ENCODE measurements around the gene ZNF529. TPM values are rescaled to one million over a fixed set of nuclear protein-coding genes. Genes with fewer than 3 reads are reported as not detected.
"Not testable (repeated sequence)": the region's sequence is repeated elsewhere in the genome, so short reads cannot be mapped to it uniquely, and the experiment has no call there.

ZNF529 gene
- 3.7 TPM for polyA plus RNA-seq (2012; ENCODE audit: low read depth, missing spikeins)

GRCh38 chr19:36573020-36573894, at the start of gene ZNF529:
TSS of gene ZNF529 (minus strand) at chr19:36573292. CDS start at chr19:36572346, 946 bp downstream.
- FAIRE-seq (peak; percentile 94), DNase-seq (ENCODE audit: insufficient read length, low spot score) (peak; percentile 80)
- TF ChIP-seq TAF1 (IDR thresholded peaks at IDR 0.05; ENCODE audit: low read depth, low read length) = 0 out of 2 replicates have a peak, but pooled peaks have one; percentile 43
- peak; percentile 20 for TF ChIP-seq PAX5 (IDR thresholded peaks at IDR 0.05; ENCODE audit: insufficient read depth, low read length, severe bottlenecking)
- peak; percentile 74 for TF ChIP-seq POU2F2 (IDR thresholded peaks at IDR 0.05; ENCODE audit: low read depth, low read length)
- TF ChIP-seq POLR2AphosphoS5 (IDR thresholded peaks at IDR 0.05; ENCODE audit: low read depth, low read length) = peak; percentile 89
- peak; percentile 86 for TF ChIP-seq POLR2A (IDR thresholded peaks at IDR 0.05; ENCODE audit: low read depth, low read length)
- peak; percentile 20; the same call in 1 of the 2 replicates for TF ChIP-seq SPI1 (IDR thresholded peaks at IDR 0.05; ENCODE audit: low read depth, low read length)

DNA sequence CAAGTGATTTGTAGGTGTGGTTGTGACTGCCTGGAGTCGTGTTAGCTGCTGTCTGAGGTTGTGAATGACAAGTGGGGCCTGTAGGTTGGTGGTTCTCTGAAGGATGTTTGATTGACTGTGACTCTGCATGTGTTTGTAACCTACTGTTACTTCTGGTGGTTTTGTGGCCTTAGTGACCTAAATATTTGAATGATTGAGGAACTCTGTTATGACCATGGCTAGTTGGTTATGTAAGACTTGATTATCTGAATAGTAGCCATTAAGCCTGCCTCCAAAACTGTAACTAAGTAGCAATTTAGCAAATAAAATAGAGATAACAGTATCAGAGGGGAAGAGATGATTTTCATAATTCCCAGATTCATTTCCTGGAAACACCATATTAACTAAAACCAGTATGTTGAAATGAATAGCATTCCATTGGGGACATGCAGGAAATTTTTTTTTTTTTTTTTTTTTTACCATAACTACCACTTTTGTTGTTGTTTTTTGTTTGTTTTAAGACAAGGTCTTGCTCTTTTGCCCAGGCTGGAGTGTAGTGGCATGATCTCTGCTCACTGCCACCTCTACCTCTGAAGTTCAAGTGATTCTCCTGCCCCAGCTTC, 32.9 kb upstream of the ZNF529 start:
- peak; percentile 11 for DNase-seq (ENCODE audit: insufficient read length, low spot score)
- no peak for FAIRE-seq
- TF ChIP-seq SPI1 (IDR thresholded peaks at IDR 0.05; ENCODE audit: low read depth, low read length) (0 out of 2 replicates have a peak, but pooled peaks have one; percentile 12), POLR2A (IDR thresholded peaks at IDR 0.05; ENCODE audit: low read depth, low read length) (no peak)

GRCh38 chr19:36605101-36605876, 32.2 kb upstream of the ZNF529 start, which contains the start of gene ZNF382:
TSS of gene ZNF382 (plus strand) at chr19:36605313. CDS start at chr19:36609915, 4,602 bp downstream.
- DNase-seq (ENCODE audit: insufficient read length, low spot score) = peak; percentile 84

GRCh38 chr19:36604656-36605100, 31.6 kb upstream of the ZNF529 start:
- DNase-seq (ENCODE audit: insufficient read length, low spot score) = peak; percentile 57
- no peak for TF ChIP-seq POLR2A (IDR thresholded peaks at IDR 0.05; ENCODE audit: low read depth, low read length)
- TF ChIP-seq POU2F2 (IDR thresholded peaks at IDR 0.05; ENCODE audit: low read depth, low read length) = no peak
- TF ChIP-seq TAF1 (IDR thresholded peaks at IDR 0.05; ENCODE audit: low read depth, low read length) = no peak
- no peak for TF ChIP-seq PAX5 (IDR thresholded peaks at IDR 0.05; ENCODE audit: insufficient read depth, low read length, severe bottlenecking)
- TF ChIP-seq SPI1 (IDR thresholded peaks at IDR 0.05; ENCODE audit: low read depth, low read length) = no peak
- TF ChIP-seq POLR2AphosphoS5 (IDR thresholded peaks at IDR 0.05; ENCODE audit: low read depth, low read length) = no peak
- peak; percentile 97 for FAIRE-seq

More at GRCh38 chr19:36605101-36605876, 32.2 kb upstream of the ZNF529 start, which contains the start of gene ZNF382:
- FAIRE-seq = no peak
- TF ChIP-seq POU2F2 (IDR thresholded peaks at IDR 0.05; ENCODE audit: low read depth, low read length) (no peak), POLR2A (IDR thresholded peaks at IDR 0.05; ENCODE audit: low read depth, low read length) (peak; percentile 57; the same call in 1 of the 2 replicates), TAF1 (IDR thresholded peaks at IDR 0.05; ENCODE audit: low read depth, low read length) (no peak), SPI1 (IDR thresholded peaks at IDR 0.05; ENCODE audit: low read depth, low read length) (no peak), POLR2AphosphoS5 (IDR thresholded peaks at IDR 0.05; ENCODE audit: low read depth, low read length) (no peak), PAX5 (IDR thresholded peaks at IDR 0.05; ENCODE audit: insufficient read depth, low read length, severe bottlenecking) (no peak)

DNA sequence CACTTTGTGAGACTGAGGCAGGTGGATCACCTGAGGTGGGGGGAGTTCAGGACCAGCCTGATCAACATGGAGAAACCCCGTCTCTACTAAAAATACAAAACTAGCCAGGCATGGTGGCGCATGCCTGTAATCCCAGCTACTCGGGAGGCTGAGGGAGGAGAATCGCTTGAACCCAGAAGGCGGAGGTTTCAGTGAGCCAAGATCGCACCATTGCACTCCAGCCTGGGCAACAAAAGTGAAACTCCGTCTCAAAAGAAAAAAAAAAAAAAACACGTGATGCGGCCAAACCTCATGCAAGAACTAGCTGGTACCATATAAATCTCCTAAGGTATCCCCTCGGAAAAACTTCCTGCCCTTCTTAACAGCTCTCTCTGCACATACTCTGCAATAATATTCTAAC, 29.6 kb upstream of the ZNF529 start:
- not testable (repeated sequence) for FAIRE-seq; DNase-seq (ENCODE audit: insufficient read length, low spot score)

GRCh38 chr19:36579255-36579654, 6.2 kb upstream of the ZNF529 start:
- TF ChIP-seq SPI1 (IDR thresholded peaks at IDR 0.05; ENCODE audit: low read depth, low read length) (no peak), TAF1 (IDR thresholded peaks at IDR 0.05; ENCODE audit: low read depth, low read length) (no peak), PAX5 (IDR thresholded peaks at IDR 0.05; ENCODE audit: insufficient read depth, low read length, severe bottlenecking) (no peak), POLR2A (IDR thresholded peaks at IDR 0.05; ENCODE audit: low read depth, low read length) (no peak), POU2F2 (IDR thresholded peaks at IDR 0.05; ENCODE audit: low read depth, low read length) (no peak), POLR2AphosphoS5 (IDR thresholded peaks at IDR 0.05; ENCODE audit: low read depth, low read length) (no peak)
- FAIRE-seq (no peak), DNase-seq (ENCODE audit: insufficient read length, low spot score) (no peak)

GRCh38 chr19:36577271-36577996, 4.3 kb upstream of the ZNF529 start:
- no peak for TF ChIP-seq POLR2AphosphoS5 (IDR thresholded peaks at IDR 0.05; ENCODE audit: low read depth, low read length)
- no peak for TF ChIP-seq POU2F2 (IDR thresholded peaks at IDR 0.05; ENCODE audit: low read depth, low read length)
- no peak for TF ChIP-seq SPI1 (IDR thresholded peaks at IDR 0.05; ENCODE audit: low read depth, low read length)
- no peak for TF ChIP-seq POLR2A (IDR thresholded peaks at IDR 0.05; ENCODE audit: low read depth, low read length)
- no peak for TF ChIP-seq PAX5 (IDR thresholded peaks at IDR 0.05; ENCODE audit: insufficient read depth, low read length, severe bottlenecking)
- no peak for TF ChIP-seq TAF1 (IDR thresholded peaks at IDR 0.05; ENCODE audit: low read depth, low read length)
- FAIRE-seq = no peak
- DNase-seq (ENCODE audit: insufficient read length, low spot score) = no peak

- FAIRE-seq (peak; percentile 5), DNase-seq (ENCODE audit: insufficient read length, low spot score) (no peak)
- TF ChIP-seq SPI1 (IDR thresholded peaks at IDR 0.05; ENCODE audit: low read depth, low read length) = no peak
- no peak for TF ChIP-seq TAF1 (IDR thresholded peaks at IDR 0.05; ENCODE audit: low read depth, low read length)
- TF ChIP-seq POLR2AphosphoS5 (IDR thresholded peaks at IDR 0.05; ENCODE audit: low read depth, low read length) = no peak
- no peak for TF ChIP-seq POU2F2 (IDR thresholded peaks at IDR 0.05; ENCODE audit: low read depth, low read length)
- no peak for TF ChIP-seq POLR2A (IDR thresholded peaks at IDR 0.05; ENCODE audit: low read depth, low read length)
- no peak for TF ChIP-seq PAX5 (IDR thresholded peaks at IDR 0.05; ENCODE audit: insufficient read depth, low read length, severe bottlenecking)
Measured at GRCh38 chr19:36574741-36575140, 1.6 kb upstream of the ZNF529 start.
